H9 (cell line): ENCODE results near the gene TRAF5. TPM values are rescaled to one million over a fixed set of nuclear protein-coding genes. Genes with fewer than 3 reads are reported as not detected.

Experiments
- DNase-seq: peaks from one replicate; pipeline ENCODE4 v3.0.0-alpha.2; 2017
- H2AFZ ChIP-seq: one replicate; pipeline ENCODE4 v1.6.1; 2013; ENCODE audit warnings: mild to moderate bottlenecking, low read length, control low read depth, moderate library complexity
- H2AK5ac ChIP-seq: 2 replicates; pipeline ENCODE4 v1.6.1; 2013; ENCODE audit warnings: low read length, control low read depth, mixed read lengths; ENCODE audit not compliant: insufficient read length
- H2BK120ac ChIP-seq: one replicate; pipeline ENCODE4 v1.6.1; 2013; ENCODE audit warnings: low read depth, mild to moderate bottlenecking, low read length, control low read depth, inconsistent platforms; ENCODE audit not compliant: poor library complexity, severe bottlenecking
- H2BK12ac ChIP-seq: 2 replicates; pipeline ENCODE4 v1.6.1; 2013; ENCODE audit warnings: low read length, control low read depth, mixed read lengths, low read depth; ENCODE audit not compliant: insufficient read length
- H2BK15ac ChIP-seq: 2 replicates; pipeline ENCODE4 v1.6.1; 2013; ENCODE audit warnings: low read depth, low read length, control low read depth
- H2BK20ac ChIP-seq: one replicate; pipeline ENCODE4 v1.6.1; 2013; ENCODE audit warnings: low read depth, mild to moderate bottlenecking, low read length, control low read depth, inconsistent platforms; ENCODE audit not compliant: poor library complexity, severe bottlenecking
- H2BK5ac ChIP-seq: 2 replicates; pipeline ENCODE4 v1.6.1; 2013; ENCODE audit warnings: low read length, control low read depth, mixed read lengths; ENCODE audit not compliant: insufficient read length
- H3K14ac ChIP-seq: 2 replicates; pipeline ENCODE4 v1.6.1; 2013; ENCODE audit warnings: low read length, control low read depth; ENCODE audit not compliant: insufficient read depth
- H3K18ac ChIP-seq: 2 replicates; pipeline ENCODE4 v1.6.1; 2013; ENCODE audit warnings: low read depth, mild to moderate bottlenecking, mixed read lengths, low read length, control low read depth; ENCODE audit not compliant: insufficient read length
- H3K23ac ChIP-seq: 2 replicates; pipeline ENCODE4 v1.6.1; 2013; ENCODE audit warnings: low read length, control low read depth, mixed read lengths, low read depth; ENCODE audit not compliant: insufficient read length
- H3K23me2 ChIP-seq: 2 replicates; pipeline ENCODE4 v1.6.1; 2013; ENCODE audit warnings: low read depth, mild to moderate bottlenecking, mixed read lengths, low read length, control low read depth; ENCODE audit not compliant: insufficient read length, poor library complexity, severe bottlenecking
- H3K27ac ChIP-seq: 2 replicates; pipeline ENCODE4 v1.5.1; 2013; ENCODE audit warnings: low read length, control low read depth, mixed read lengths, low read depth; ENCODE audit not compliant: insufficient read length
- H3K27me3 ChIP-seq: 2 replicates; pipeline ENCODE4 v1.6.1; 2013; ENCODE audit warnings: low read length, control low read depth, inconsistent platforms; ENCODE audit not compliant: insufficient read depth
- H3K4ac ChIP-seq: 2 replicates; pipeline ENCODE4 v1.6.1; 2013; ENCODE audit warnings: low read depth, mild to moderate bottlenecking, control low read depth, inconsistent platforms, low read length, moderate library complexity
- H3K4me1 ChIP-seq: 2 replicates; pipeline ENCODE4 v1.6.1; 2013; ENCODE audit warnings: low read length, control low read depth, inconsistent platforms; ENCODE audit not compliant: insufficient read depth
- H3K4me2 ChIP-seq: 2 replicates; pipeline ENCODE4 v1.6.1; 2013; ENCODE audit warnings: low read length, control low read depth, mixed read lengths; ENCODE audit not compliant: insufficient read length, insufficient read depth
- H3K56ac ChIP-seq: 2 replicates; pipeline ENCODE4 v1.6.1; 2013; ENCODE audit warnings: low read depth, mild to moderate bottlenecking, mixed read lengths, low read length, control low read depth; ENCODE audit not compliant: insufficient read length
- H3K79me1 ChIP-seq: 2 replicates; pipeline ENCODE4 v1.6.1; 2013; ENCODE audit warnings: low read depth, mild to moderate bottlenecking, moderate library complexity, low read length, control low read depth, inconsistent platforms; ENCODE audit not compliant: insufficient read depth, poor library complexity, severe bottlenecking
- H3K79me2 ChIP-seq: 2 replicates; pipeline ENCODE4 v1.6.1; 2013; ENCODE audit warnings: low read length, control low read depth, inconsistent platforms; ENCODE audit not compliant: insufficient read depth
- H3K9ac ChIP-seq: 2 replicates; pipeline ENCODE4 v1.6.1; 2013; ENCODE audit warnings: low read length, control low read depth, mixed read lengths; ENCODE audit not compliant: insufficient read length; ENCODE audit errors: extremely low read depth
- H3K9me3 ChIP-seq: one replicate; pipeline ENCODE4 v1.6.1; 2013; ENCODE audit warnings: low read depth, low read length, inconsistent platforms; ENCODE audit not compliant: control insufficient read depth
- H3T11ph ChIP-seq: one replicate; pipeline ENCODE4 v1.6.1; 2013; ENCODE audit warnings: mild to moderate bottlenecking, low read length, control low read depth, inconsistent platforms
- H4K20me1 ChIP-seq: one replicate; pipeline ENCODE4 v1.6.1; 2013; ENCODE audit not compliant: control insufficient read depth, insufficient read length, insufficient read depth
- H4K5ac ChIP-seq: 2 replicates; pipeline ENCODE4 v1.6.1; 2013; ENCODE audit warnings: low read depth, mild to moderate bottlenecking, mixed read lengths, low read length, control low read depth; ENCODE audit not compliant: insufficient read length
- H4K8ac ChIP-seq: replicated peaks from 2 replicates; pipeline ENCODE4 v1.6.1; 2013; ENCODE audit warnings: low read length, control low read depth, mixed read lengths, low read depth; ENCODE audit not compliant: insufficient read length
- H4K91ac ChIP-seq: 2 replicates; pipeline ENCODE4 v1.6.1; 2013; ENCODE audit warnings: low read depth, mild to moderate bottlenecking, moderate library complexity, mixed read lengths, low read length, control low read depth; ENCODE audit not compliant: insufficient read length
- H3K27ac Mint-ChIP-seq, 3 experiments: 2 replicates in 2 of 3; 3 replicates in 1 of 3; pipeline ENCODE4 v1.8.0; 2020 to 2021; ENCODE audit warnings: mixed read lengths in 3 of 3, mild to moderate bottlenecking in 1 of 3, moderate library complexity in 1 of 3
- H3K27me3 Mint-ChIP-seq: 2 replicates; pipeline ENCODE4 v1.8.0; 2021; ENCODE audit warnings: low read depth, mild to moderate bottlenecking, moderate library complexity, mixed read lengths
- H3K36me3 Mint-ChIP-seq, 3 experiments: 2 replicates in 2 of 3; 3 replicates in 1 of 3; pipeline ENCODE4 v1.8.0; 2020 to 2021; ENCODE audit warnings: low read depth in 3 of 3, mixed read lengths in 3 of 3; ENCODE audit not compliant: insufficient read depth in 1 of 3
- H3K4me1 Mint-ChIP-seq, 2 experiments: 2 replicates each; pipeline ENCODE4 v1.8.0; 2020; ENCODE audit warnings: mixed read lengths in 2 of 2
- H3K4me3 Mint-ChIP-seq, 2 experiments: 2 replicates in 1 of 2; 3 replicates in 1 of 2; pipeline ENCODE4 v1.8.0; 2020 to 2021; ENCODE audit warnings: mild to moderate bottlenecking in 2 of 2, mixed read lengths in 2 of 2, moderate library complexity in 1 of 2
- H3K9me3 Mint-ChIP-seq, 2 experiments: 2 replicates in 1 of 2; 3 replicates in 1 of 2; pipeline ENCODE4 v1.8.0; 2020; ENCODE audit warnings: mild to moderate bottlenecking in 2 of 2, mixed read lengths in 2 of 2, moderate library complexity in 1 of 2
- total RNA-seq: library from RNA; stranded (reverse); gene quantifications from 2 replicates; pipeline ENCODE4 v1.2.1, GENCODE V29; 2021
- TF ChIP-seq, protein P1 (sequence below): fragments of 200-600 bp; sonication (generic); conservative IDR thresholded peaks from 3 replicates; pipeline ENCODE4 v1.8.0; 2021; ENCODE audit warnings: antibody characterized with exemption, mild to moderate bottlenecking

Gene TRAF5
- total RNA-seq, 1 experiment from 2014 or later = 19.1 TPM

DNA sequence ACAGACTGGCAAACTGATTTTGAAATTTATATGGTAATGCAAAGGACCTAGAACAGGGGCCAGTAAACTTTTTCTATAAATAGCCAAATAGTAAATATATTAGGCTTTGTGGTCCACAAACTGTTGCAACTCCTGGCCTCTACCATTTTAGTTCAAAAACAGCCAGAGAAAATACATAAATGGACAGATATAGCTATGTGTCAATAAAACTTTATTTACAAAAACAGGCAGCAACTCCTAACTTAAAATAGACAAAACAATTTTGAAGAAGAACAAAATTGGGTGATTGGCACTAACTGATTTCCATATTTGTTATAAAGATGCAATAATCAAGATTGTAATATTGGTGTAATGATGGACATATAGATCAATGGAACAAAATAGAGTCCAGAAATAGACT is 6.7 kb upstream of the TRAF5 start:
- H3K36me3 Mint-ChIP-seq = no peaks in the 10 kb centered on the region
- Histone ChIP-seq H3K4ac (no peak overlapping the region), H3T11ph (no peak overlapping the region), H3K4me1 (no peaks in the 10 kb centered on the region), H2BK5ac (no peak overlapping the region), H3K27me3 (no peaks in the 10 kb centered on the region), H4K20me1 (no peaks in the 10 kb centered on the region), H3K9me3 (no peaks in the 10 kb centered on the region), H2BK15ac (no peak overlapping the region), H3K56ac (no peak overlapping the region), H3K9ac (no peak overlapping the region), H2BK120ac (no peak overlapping the region), H3K79me2 (no peaks in the 10 kb centered on the region), H3K79me1 (no peaks in the 10 kb centered on the region), H3K23me2 (no peaks in the 10 kb centered on the region), H4K8ac (no peak overlapping the region), H3K27ac (no peak overlapping the region), H4K5ac (no peak overlapping the region), H2AFZ (no peak overlapping the region), H2BK12ac (no peak overlapping the region), H3K4me2 (no peak overlapping the region), H4K91ac (no peak overlapping the region), H3K18ac (no peak overlapping the region), H2AK5ac (no peak overlapping the region), H3K23ac (no peak overlapping the region), H2BK20ac (no peak overlapping the region), H3K14ac (no peak overlapping the region)
- H3K9me3 Mint-ChIP-seq = no peaks in the 10 kb centered on the region
- no peak for DNase-seq
- H3K27me3 Mint-ChIP-seq = no peaks in the 10 kb centered on the region
- no peak overlapping the region for H3K4me3 Mint-ChIP-seq
- TF ChIP-seq, protein P1, sequence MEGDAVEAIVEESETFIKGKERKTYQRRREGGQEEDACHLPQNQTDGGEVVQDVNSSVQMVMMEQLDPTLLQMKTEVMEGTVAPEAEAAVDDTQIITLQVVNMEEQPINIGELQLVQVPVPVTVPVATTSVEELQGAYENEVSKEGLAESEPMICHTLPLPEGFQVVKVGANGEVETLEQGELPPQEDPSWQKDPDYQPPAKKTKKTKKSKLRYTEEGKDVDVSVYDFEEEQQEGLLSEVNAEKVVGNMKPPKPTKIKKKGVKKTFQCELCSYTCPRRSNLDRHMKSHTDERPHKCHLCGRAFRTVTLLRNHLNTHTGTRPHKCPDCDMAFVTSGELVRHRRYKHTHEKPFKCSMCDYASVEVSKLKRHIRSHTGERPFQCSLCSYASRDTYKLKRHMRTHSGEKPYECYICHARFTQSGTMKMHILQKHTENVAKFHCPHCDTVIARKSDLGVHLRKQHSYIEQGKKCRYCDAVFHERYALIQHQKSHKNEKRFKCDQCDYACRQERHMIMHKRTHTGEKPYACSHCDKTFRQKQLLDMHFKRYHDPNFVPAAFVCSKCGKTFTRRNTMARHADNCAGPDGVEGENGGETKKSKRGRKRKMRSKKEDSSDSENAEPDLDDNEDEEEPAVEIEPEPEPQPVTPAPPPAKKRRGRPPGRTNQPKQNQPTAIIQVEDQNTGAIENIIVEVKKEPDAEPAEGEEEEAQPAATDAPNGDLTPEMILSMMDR = no peak
- peaks cover 0 to 2% of the 10 kb centered on the region in 2 experiments; a peak in 2 of 4 replicates for H3K4me1 Mint-ChIP-seq
- no peak overlapping the region for H3K27ac Mint-ChIP-seq
